GM21528 (cell line): ENCODE results near the gene ABLIM2.
A peak's percentile ranks its signal among the peaks of the same experiment; 100 is the strongest.
"Not testable (repeated sequence)": the region's sequence is repeated elsewhere in the genome, so short reads cannot be mapped to it uniquely, and the experiment has no call there.

ENCODE experiments used
- ATAC-seq: cut with Tn5 transposase; IDR thresholded peaks from one replicate; pipeline ENCODE4 v1.9.1; 2021; ENCODE audit warnings: mild to moderate bottlenecking, moderate library complexity; ENCODE audit not compliant: unreplicated experiment, low FRiP score

Gene ABLIM2

GRCh38 chr4:7955393-7955792, 203.2 kb downstream of the ABLIM2 start:
- no peak for ATAC-seq

DNA sequence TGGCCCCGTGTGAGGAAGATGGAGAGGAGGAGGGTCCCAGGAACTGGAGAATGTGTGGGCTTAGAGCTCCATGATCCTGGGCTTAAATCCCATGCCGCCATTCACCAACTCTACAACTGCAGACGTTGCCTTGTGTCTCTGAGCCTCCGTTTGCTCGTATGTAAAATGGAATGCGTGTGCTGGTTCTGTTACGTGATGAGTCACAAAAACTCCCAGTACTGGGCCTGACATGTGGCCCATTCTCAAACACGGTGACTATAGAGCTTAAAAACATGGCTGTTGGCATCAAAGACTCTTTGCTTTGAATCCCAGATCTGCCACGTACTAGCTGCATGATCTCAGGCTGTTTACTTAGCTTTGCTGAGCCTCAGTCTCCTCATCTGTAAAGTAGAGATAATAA, 206.0 kb downstream of the ABLIM2 start:
- no peak for ATAC-seq

GRCh38 chr4:7950301-7951092, 208.1 kb downstream of the ABLIM2 start:
- ATAC-seq: no peak

DNA sequence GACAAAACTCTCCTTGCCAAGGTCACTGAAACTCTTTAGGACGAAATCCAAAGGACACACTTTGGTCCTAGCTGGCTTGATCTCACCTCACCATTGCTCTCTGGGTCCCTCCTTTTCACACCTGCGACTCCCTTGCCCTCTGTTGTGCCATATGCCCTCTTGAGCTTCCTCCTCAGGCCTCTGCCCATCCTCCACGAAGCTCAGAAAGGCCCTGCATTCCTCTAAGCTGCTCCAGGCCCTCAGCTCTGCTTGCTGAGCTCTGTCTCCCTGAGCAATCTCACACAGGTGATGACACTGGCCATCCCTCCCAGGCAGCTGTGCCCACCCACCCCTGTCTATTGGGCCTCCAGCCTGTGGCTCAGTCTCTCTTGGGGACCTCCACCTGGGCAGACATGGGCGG, 208.9 kb downstream of the ABLIM2 start:
- ATAC-seq: no peak

GRCh38 chr4:7947927-7948326, 210.7 kb downstream of the ABLIM2 start:
- ATAC-seq: no peak

DNA sequence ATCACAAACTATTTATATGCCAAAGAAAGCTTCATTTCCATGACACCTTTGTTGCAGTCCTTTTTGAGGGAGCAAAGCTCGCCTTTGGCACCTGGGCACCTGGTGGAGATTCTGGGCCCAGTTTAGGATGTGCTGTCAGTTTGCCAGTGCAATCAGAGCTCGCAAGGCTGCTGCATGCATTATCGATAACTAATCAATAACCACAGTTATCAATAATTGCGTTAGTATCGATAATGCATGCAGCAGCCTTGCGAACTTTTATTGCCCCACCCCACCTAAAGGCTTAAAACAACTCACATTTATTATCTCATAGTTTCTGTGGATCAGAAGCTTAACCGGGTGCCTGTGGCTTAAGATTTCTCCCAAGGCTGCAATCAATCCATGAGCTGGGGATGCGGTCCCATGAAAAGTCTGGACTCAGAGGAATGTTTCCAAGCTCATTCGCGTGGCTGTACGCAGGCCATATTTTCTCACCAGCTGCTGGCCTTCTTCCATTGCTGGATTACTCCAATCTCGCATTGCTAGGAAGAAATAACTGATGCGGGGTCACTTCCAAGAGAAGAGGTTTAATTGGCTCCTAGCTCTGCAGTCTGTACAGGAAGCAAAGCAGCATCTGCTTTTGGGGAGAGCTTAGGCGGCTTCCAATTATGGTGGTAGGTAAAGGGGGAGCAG, 212.8 kb downstream of the ABLIM2 start:
- no peak for ATAC-seq

- ATAC-seq: no peak
Measured at GRCh38 chr4:7944599-7945220, 213.9 kb downstream of the ABLIM2 start.

GRCh38 chr4:7943688-7944087, 214.9 kb downstream of the ABLIM2 start:
- not testable (repeated sequence) for ATAC-seq

GRCh38 chr4:7943211-7943610, 215.4 kb downstream of the ABLIM2 start:
- no peak for ATAC-seq

GRCh38 chr4:7941965-7942496, 216.6 kb downstream of the ABLIM2 start:
- no peak for ATAC-seq

GRCh38 chr4:7941111-7941964, 217.3 kb downstream of the ABLIM2 start:
- ATAC-seq: no peak

GRCh38 chr4:7939377-7940108, 219.1 kb downstream of the ABLIM2 start, which contains the start of gene AFAP1:
TSS of gene AFAP1 (minus strand) at chr4:7939861. CDS start at chr4:7872078, 67,783 bp downstream.
- ATAC-seq: peak; percentile 86

DNA sequence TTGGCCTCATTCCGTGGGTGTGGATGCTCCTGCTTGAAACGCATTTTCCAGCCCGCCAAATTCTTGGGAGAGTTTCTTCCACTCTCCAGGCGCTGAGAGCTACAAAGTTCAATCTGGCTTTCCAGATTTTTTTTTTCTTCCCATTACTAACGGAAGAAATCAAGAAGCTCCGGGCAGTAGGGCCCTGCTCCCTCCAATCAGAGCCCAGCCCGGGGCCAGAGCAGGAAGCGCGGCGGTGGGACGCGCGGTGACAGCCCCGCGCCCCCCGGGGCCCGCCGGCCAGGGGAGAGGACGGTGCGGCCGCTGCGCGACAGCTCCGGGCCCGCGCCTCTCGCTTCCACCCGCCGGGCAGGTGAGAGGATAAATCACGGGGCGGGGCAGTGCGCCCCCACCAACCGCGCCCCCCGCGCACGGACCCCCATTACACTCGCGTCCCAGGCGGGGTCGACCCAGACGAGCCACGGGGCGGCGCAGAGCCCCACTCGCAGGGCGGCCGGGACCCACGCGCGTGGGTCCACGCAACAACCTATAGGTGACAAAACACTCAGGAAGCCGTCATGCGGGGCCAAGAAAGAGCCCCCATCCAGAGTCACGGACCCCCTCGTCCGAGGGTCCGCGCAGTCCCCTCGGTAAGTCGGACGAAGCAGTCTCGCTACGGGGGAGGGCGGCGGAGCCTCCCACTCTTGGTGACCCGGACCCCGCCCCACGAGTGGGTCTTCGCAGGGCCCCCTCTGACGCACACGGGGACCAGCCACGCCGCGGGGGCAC, 219.8 kb downstream of the ABLIM2 start:
- ATAC-seq: no peak

DNA sequence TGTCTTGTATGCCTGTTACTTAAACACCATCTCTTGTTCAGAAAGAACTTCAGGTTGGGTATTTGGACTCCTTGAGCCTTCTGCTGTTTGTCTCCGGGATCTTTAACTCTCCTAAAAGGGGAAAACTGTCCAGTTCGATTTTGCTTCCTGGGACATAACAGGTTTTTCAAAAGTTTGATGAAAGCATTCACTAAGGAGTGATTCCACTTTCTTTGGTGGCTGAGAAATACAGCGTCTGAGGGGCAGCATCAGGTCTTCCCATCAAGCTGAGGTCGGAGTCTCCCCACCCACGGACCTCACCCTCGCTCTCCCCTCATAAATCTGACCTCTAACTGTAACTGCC, 220.4 kb downstream of the ABLIM2 start:
- ATAC-seq: no peak

DNA sequence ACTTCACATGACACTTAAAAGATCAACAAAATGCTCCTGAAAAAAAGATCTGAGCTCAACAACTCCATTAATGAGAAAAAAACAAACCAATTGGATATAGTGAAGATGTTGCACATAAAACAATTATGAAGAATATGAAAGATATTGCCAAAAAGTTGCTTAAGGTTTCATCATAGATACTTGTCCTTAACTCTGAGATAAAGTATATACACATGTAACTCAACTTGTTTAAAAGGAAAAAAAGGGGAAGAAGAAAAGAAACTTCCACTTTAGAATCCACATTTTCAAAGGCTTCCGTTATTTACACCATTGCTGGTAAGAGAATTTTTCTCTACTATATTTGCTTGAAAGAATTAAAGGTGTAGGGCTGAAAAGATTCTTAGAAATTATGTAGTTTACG, 221.6 kb downstream of the ABLIM2 start:
- no peak for ATAC-seq

DNA sequence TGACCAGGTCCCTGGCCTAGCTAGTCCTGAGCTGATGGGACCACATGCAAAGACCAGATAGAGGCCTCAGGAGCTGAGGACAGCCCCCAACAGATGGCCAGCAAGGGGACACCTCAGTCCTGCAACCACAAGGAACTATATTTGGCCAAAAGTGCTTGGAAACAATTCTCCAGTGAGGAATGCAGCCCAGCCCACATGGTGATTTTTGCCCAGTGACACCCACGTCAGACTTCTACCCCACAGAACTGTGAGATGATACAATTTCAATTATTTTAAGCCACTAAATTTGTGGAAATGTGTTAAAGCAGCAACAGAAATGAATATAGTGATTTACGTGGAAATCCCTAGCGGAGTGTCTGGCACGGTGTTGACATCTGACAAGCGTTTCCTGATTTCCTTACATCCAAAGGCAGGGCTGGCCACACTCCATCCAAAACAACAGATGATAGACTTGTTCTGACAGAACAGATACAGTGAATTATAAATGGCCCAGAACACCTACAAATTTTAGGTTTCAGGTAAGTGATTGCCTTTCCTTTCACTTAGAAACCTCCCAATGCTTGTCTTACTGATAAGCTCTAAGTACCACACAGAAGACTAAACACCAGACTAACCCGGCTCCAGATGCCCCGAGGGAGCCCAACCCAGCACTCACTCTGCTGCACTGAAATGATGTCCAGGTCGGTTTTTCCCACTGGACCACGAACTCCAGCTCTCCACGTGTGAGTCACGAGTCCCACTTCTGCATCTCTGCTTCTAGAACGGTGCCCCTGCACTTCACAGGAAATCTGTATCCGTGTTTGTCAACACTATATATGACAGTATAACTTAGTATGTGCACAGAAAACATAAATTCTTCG, 224.7 kb downstream of the ABLIM2 start:
- no peak for ATAC-seq

DNA sequence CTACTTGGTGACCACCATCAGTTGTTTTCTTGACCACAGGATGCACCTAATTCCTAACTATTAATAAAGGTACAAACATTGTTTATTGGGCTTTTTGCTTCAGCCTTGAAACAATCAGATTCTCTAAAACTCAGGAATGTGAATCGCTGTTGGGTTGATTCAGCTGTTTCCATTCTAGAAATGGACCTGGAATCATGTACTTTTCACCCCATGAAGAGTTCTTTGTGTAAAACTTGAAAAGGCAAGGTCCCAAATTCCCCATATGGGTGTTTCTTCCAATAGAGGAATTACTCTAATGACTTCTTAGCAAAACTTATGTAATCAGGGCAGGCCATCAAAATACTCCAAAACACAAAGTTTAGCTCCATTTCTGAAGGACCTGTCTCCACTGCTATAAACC, 226.3 kb downstream of the ABLIM2 start:
- no peak for ATAC-seq
